Liver (tissue), 9 donors: ENCODE data around the gene TUSC2. TPM values are rescaled to one million over a fixed set of nuclear protein-coding genes. Genes with fewer than 3 reads are reported as not detected.

ENCODE experiments used
- DNase-seq: peaks from one replicate; pipeline ENCODE4 v3.0.0-alpha.2; 2017; ENCODE audit warnings: low spot score
- H3K27ac ChIP-seq, 2 donors: one replicate each; pipeline ENCODE4 v1.7.0; 2013; ENCODE audit warnings: inconsistent platforms in 2 of 2, low read length in 2 of 2, control low read depth in 1 of 2, low read depth in 1 of 2, mild to moderate bottlenecking in 1 of 2
- H3K27me3 ChIP-seq, 4 donors: one replicate each; pipeline versions ENCODE4 v1.6.1 to v1.7.0; 2013; ENCODE audit warnings: low read length in 3 of 4, inconsistent platforms in 1 of 4, mild to moderate bottlenecking in 1 of 4, moderate library complexity in 1 of 4; ENCODE audit not compliant: control insufficient read depth in 4 of 4, insufficient read depth in 4 of 4
- H3K36me3 ChIP-seq, 4 donors: one replicate each; pipeline versions ENCODE4 v1.6.1 to v1.7.0; 2013; ENCODE audit warnings: low read length in 3 of 4, mild to moderate bottlenecking in 3 of 4, low read depth in 1 of 4, moderate library complexity in 1 of 4; ENCODE audit not compliant: control insufficient read depth in 4 of 4, insufficient read depth in 3 of 4
- H3K4me1 ChIP-seq, 4 donors: one replicate each; pipeline versions ENCODE4 v1.6.1 to v1.7.0; 2013; ENCODE audit warnings: low read length in 3 of 4, mild to moderate bottlenecking in 3 of 4, moderate library complexity in 1 of 4; ENCODE audit not compliant: control insufficient read depth in 4 of 4, insufficient read depth in 4 of 4
- H3K4me3 ChIP-seq, 3 donors: one replicate each; pipeline versions ENCODE4 v1.6.1 to v1.7.0; 2013; ENCODE audit warnings: low read length in 3 of 3, control low read depth in 1 of 3, low read depth in 1 of 3, mild to moderate bottlenecking in 1 of 3
- H3K9ac ChIP-seq, 2 donors: one replicate each; pipeline ENCODE4 v1.7.0; 2013; ENCODE audit warnings: low read length in 2 of 2, mild to moderate bottlenecking in 2 of 2, moderate library complexity in 2 of 2, control low read depth in 1 of 2, low read depth in 1 of 2
- H3K9me3 ChIP-seq, 4 donors: one replicate each; pipeline versions ENCODE4 v1.6.1 to v1.7.0; 2013; ENCODE audit warnings: low read length in 3 of 4; ENCODE audit not compliant: control insufficient read depth in 4 of 4
- EGR1 ChIP-seq, 2 donors: IDR thresholded peaks; 2 replicates each; pipeline ENCODE4 v1.6.1; 2016 to 2018; ENCODE audit warnings: antibody characterized with exemption in 2 of 2, low read depth in 2 of 2
- FOXA1 ChIP-seq: IDR thresholded peaks from 2 replicates; pipeline ENCODE4 v1.6.1; 2016; ENCODE audit warnings: antibody characterized with exemption
- FOXA2 ChIP-seq: IDR thresholded peaks from 2 replicates; pipeline ENCODE4 v1.6.1; 2016; ENCODE audit warnings: antibody characterized with exemption
- GABPA ChIP-seq, 2 donors: IDR thresholded peaks in 1 of 2; conservative IDR thresholded peaks in 1 of 2; 2 replicates each; pipeline ENCODE4 v1.6.1; 2016; ENCODE audit warnings: antibody characterized with exemption in 2 of 2, mild to moderate bottlenecking in 1 of 2, moderate library complexity in 1 of 2
- HNF4A ChIP-seq, 2 donors: conservative IDR thresholded peaks; 2 replicates each; pipeline ENCODE4 v1.6.1; 2016; ENCODE audit warnings: antibody characterized with exemption in 2 of 2, mild to moderate bottlenecking in 2 of 2
- HNF4G ChIP-seq: IDR thresholded peaks from 2 replicates; pipeline ENCODE4 v1.6.1; 2016; ENCODE audit warnings: antibody characterized with exemption
- JUND ChIP-seq, 2 donors: IDR thresholded peaks; 2 replicates each; pipeline ENCODE4 v1.6.1; 2016; ENCODE audit warnings: antibody characterized with exemption in 2 of 2
- NR2F2 ChIP-seq: IDR thresholded peaks from 2 replicates; pipeline ENCODE4 v1.6.1; 2016; ENCODE audit warnings: antibody characterized with exemption
- RAD21 ChIP-seq, 2 donors: IDR thresholded peaks; 2 replicates each; pipeline ENCODE4 v1.6.1; 2016; ENCODE audit warnings: antibody characterized with exemption in 2 of 2, mild to moderate bottlenecking in 2 of 2
- RXRA ChIP-seq, 2 donors: IDR thresholded peaks; 2 replicates each; pipeline ENCODE4 v1.6.1; 2017 to 2018; ENCODE audit warnings: antibody characterized with exemption in 2 of 2, mild to moderate bottlenecking in 1 of 2
- SP1 ChIP-seq: IDR thresholded peaks from 2 replicates; pipeline ENCODE4 v1.6.1; 2018; ENCODE audit warnings: antibody characterized with exemption, mild to moderate bottlenecking
- TAF1 ChIP-seq: conservative IDR thresholded peaks from 2 replicates; pipeline ENCODE4 v1.6.1; 2016; ENCODE audit warnings: antibody characterized with exemption, mild to moderate bottlenecking
- YY1 ChIP-seq: IDR thresholded peaks from 2 replicates; pipeline ENCODE4 v1.6.1; 2016; ENCODE audit warnings: antibody characterized with exemption, mild to moderate bottlenecking
- ZBTB33 ChIP-seq: IDR thresholded peaks from 2 replicates; pipeline ENCODE4 v1.6.1; 2016; ENCODE audit warnings: antibody characterized with exemption
- WGBS: extraction: QIAGEN DNeasy Blood & Tissue Kit; methylation state at CpG from one replicate; pipeline ENCODE4 v1.1.7; 2013; 5-methylcytosine and 5-hydroxymethylcytosine counted together
- polyA plus RNA-seq, 2 donors: library from polyadenylated mRNA; stranded (reverse) in 1 of 2; unstranded in 1 of 2; fragments of 200-250 nt in 1 of 2; fragments of >200 nt in 1 of 2; fragmentation: Nextera tagmentation in 1 of 2; extraction: Ambion mirVana in 1 of 2; gene quantifications; one replicate each; pipeline versions ENCODE4 v1.2.1 to v1.2.3, GENCODE V29; 2013 to 2015
- total RNA-seq, 2 donors: library from RNA; depleted of rRNA; stranded (reverse); fragments of >200 nt; gene quantifications; one replicate each; pipeline ENCODE4 v1.2.3, GENCODE V29; 2014
- TF ChIP-seq, protein P1 (sequence below): IDR thresholded peaks from 2 replicates; pipeline ENCODE4 v1.6.1; 2016; ENCODE audit warnings: antibody characterized with exemption
- TF ChIP-seq, protein P2 (sequence below): IDR thresholded peaks from 2 replicates; pipeline ENCODE4 v1.6.1; 2016; ENCODE audit warnings: antibody characterized with exemption
- TF ChIP-seq, protein P3 (sequence below): fragments of 150-350 bp; IDR thresholded peaks from 2 replicates; pipeline ENCODE4 v1.5.1; 2017; ENCODE audit warnings: improper control_type of control experiment, low read depth, low read length; ENCODE audit not compliant: missing input control
- TF ChIP-seq, protein P4 (sequence below): IDR thresholded peaks from 2 replicates; pipeline ENCODE4 v1.6.1; 2016; ENCODE audit warnings: antibody characterized with exemption, mild to moderate bottlenecking
- donor health status: healthy.
- donor health status: healthy.
- donor health status: healthy.
- donor health status: healthy.
- donor health status: healthy.

TUSC2 gene
- total and polyA plus RNA-seq, 4 donors: 12.7 to 37.7 (median 21.7) TPM

- no peak overlapping the region for H3K9ac ChIP-seq
- 96% methylated on average over 23 of the region's 23 CpGs for WGBS
- no peak overlapping the region for H3K27ac ChIP-seq
- no peak overlapping the region for H3K4me3 ChIP-seq
- TF ChIP-seq TAF1 (no peak), NR2F2 (no peak), FOXA2 (no peak), HNF4G (no peak), FOXA1 (no peak), EGR1 (IDR thresholded peaks at IDR 0.05; ENCODE audit: low read depth in 2 of 2) (no peak), ZBTB33 (no peak), RXRA (IDR thresholded peaks at IDR 0.05) (no peak), JUND (IDR thresholded peaks at IDR 0.05) (no peak), RAD21 (IDR thresholded peaks at IDR 0.05) (no peak)
- TF ChIP-seq, protein P1, sequence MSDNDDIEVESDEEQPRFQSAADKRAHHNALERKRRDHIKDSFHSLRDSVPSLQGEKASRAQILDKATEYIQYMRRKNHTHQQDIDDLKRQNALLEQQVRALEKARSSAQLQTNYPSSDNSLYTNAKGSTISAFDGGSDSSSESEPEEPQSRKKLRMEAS: no peak
- TF ChIP-seq, protein P2, sequence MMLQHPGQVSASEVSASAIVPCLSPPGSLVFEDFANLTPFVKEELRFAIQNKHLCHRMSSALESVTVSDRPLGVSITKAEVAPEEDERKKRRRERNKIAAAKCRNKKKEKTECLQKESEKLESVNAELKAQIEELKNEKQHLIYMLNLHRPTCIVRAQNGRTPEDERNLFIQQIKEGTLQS: no peak
- peaks cover 5 to 25% (median 17%) of the 10 kb centered on the region in 4 donors for H3K4me1 ChIP-seq
- no peaks in the 10 kb centered on the region for H3K9me3 ChIP-seq
- no peak for DNase-seq
- H3K36me3 ChIP-seq: peaks cover 5 to 41% (median 22%) of the 10 kb centered on the region in 4 donors
- H3K27me3 ChIP-seq: no peaks in the 10 kb centered on the region
These were observed 39.5 kb downstream of the TUSC2 start for GRCh38 chr3:50288387-50289007.

DNA sequence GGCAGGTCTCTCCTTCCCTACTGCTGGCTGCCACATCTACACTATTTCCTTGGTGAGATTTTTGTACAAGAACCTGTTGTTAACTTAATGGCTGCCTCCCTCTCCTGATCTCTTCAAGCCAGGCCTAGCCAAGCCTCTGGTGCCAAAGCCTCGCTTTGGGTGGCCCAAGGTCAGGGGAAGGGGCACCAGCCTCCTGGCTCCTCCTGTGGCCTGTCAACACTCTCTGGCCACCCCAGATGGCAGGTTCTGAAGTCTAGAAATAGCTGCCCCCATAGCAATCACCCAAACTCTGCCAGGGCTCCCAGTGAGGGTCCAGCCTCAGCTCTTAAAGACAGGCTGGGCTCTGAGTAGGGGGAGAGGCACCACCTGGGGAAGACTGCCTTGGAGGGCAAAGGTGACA is 40.8 kb downstream of the TUSC2 start:
- peaks cover 5 to 41% (median 22%) of the 10 kb centered on the region in 4 donors for H3K36me3 ChIP-seq
- no peak for DNase-seq
- no peak overlapping the region for H3K9ac ChIP-seq
- no peaks in the 10 kb centered on the region for H3K9me3 ChIP-seq
- H3K4me3 ChIP-seq: no peak overlapping the region
- H3K4me1 ChIP-seq: peaks cover 2 to 16% (median 10%) of the 10 kb centered on the region in 4 donors
- TF ChIP-seq, protein P3, sequence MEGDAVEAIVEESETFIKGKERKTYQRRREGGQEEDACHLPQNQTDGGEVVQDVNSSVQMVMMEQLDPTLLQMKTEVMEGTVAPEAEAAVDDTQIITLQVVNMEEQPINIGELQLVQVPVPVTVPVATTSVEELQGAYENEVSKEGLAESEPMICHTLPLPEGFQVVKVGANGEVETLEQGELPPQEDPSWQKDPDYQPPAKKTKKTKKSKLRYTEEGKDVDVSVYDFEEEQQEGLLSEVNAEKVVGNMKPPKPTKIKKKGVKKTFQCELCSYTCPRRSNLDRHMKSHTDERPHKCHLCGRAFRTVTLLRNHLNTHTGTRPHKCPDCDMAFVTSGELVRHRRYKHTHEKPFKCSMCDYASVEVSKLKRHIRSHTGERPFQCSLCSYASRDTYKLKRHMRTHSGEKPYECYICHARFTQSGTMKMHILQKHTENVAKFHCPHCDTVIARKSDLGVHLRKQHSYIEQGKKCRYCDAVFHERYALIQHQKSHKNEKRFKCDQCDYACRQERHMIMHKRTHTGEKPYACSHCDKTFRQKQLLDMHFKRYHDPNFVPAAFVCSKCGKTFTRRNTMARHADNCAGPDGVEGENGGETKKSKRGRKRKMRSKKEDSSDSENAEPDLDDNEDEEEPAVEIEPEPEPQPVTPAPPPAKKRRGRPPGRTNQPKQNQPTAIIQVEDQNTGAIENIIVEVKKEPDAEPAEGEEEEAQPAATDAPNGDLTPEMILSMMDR: no peak
- TF ChIP-seq ZBTB33 (no peak), JUND (IDR thresholded peaks at IDR 0.05) (no peak), YY1 (no peak), FOXA2 (no peak), GABPA (IDR thresholded peaks at IDR 0.05 in 1 of 2, conservative IDR thresholded peaks at IDR 0.05 in 1 of 2) (no peak), HNF4G (no peak), SP1 (no peak), RAD21 (IDR thresholded peaks at IDR 0.05) (no peak), NR2F2 (no peak), HNF4A (conservative IDR thresholded peaks at IDR 0.05) (no peak), FOXA1 (no peak)
- TF ChIP-seq, protein P1: no peak
- TF ChIP-seq, protein P4, sequence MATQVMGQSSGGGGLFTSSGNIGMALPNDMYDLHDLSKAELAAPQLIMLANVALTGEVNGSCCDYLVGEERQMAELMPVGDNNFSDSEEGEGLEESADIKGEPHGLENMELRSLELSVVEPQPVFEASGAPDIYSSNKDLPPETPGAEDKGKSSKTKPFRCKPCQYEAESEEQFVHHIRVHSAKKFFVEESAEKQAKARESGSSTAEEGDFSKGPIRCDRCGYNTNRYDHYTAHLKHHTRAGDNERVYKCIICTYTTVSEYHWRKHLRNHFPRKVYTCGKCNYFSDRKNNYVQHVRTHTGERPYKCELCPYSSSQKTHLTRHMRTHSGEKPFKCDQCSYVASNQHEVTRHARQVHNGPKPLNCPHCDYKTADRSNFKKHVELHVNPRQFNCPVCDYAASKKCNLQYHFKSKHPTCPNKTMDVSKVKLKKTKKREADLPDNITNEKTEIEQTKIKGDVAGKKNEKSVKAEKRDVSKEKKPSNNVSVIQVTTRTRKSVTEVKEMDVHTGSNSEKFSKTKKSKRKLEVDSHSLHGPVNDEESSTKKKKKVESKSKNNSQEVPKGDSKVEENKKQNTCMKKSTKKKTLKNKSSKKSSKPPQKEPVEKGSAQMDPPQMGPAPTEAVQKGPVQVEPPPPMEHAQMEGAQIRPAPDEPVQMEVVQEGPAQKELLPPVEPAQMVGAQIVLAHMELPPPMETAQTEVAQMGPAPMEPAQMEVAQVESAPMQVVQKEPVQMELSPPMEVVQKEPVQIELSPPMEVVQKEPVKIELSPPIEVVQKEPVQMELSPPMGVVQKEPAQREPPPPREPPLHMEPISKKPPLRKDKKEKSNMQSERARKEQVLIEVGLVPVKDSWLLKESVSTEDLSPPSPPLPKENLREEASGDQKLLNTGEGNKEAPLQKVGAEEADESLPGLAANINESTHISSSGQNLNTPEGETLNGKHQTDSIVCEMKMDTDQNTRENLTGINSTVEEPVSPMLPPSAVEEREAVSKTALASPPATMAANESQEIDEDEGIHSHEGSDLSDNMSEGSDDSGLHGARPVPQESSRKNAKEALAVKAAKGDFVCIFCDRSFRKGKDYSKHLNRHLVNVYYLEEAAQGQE: no peak
- TF ChIP-seq, protein P2: no peak
- 93% methylated on average over 1 of the region's 1 CpG for WGBS
- H3K27me3 ChIP-seq: no peaks in the 10 kb centered on the region
- no peak overlapping the region for H3K27ac ChIP-seq
